CD14-positive monocyte (primary cell): ENCODE measurements around the gene KRTAP2-3. TPM values are rescaled to one million over a fixed set of nuclear protein-coding genes. Genes with fewer than 3 reads are reported as not detected.
"Not testable (repeated sequence)": the region's sequence is repeated elsewhere in the genome, so short reads cannot be mapped to it uniquely, and the experiment has no call there.

Experiments
- DNase-seq, 3 donors: peaks; one replicate each; pipeline ENCODE4 v3.0.0-alpha.2; 2011 to 2022
- H2AFZ ChIP-seq: 2 replicates; pipeline ENCODE4 v1.6.0; 2012; ENCODE audit warnings: mild to moderate bottlenecking, low read depth, low read length, inconsistent platforms; ENCODE audit not compliant: insufficient read depth, poor library complexity, severe bottlenecking
- H3K27ac ChIP-seq, 2 donors: 1 replicate in 1 of 2; 2 replicates in 1 of 2; pipeline ENCODE4 v1.5.1; 2012 to 2013; ENCODE audit warnings: low read length in 2 of 2, control low read depth in 1 of 2, inconsistent platforms in 1 of 2, low read depth in 1 of 2, mild to moderate bottlenecking in 1 of 2
- H3K27me3 ChIP-seq, 2 donors: one replicate each; pipeline versions ENCODE4 v1.6.0 to v1.6.1; 2011 to 2013; ENCODE audit warnings: low read length in 2 of 2; ENCODE audit not compliant: control insufficient read depth in 2 of 2, insufficient read depth in 2 of 2
- H3K36me3 ChIP-seq, 2 donors: replicated peaks in 1 of 2; 1 replicate in 1 of 2; 2 replicates in 1 of 2; pipeline versions ENCODE4 v1.5.1 to v1.6.1; 2012 to 2013; ENCODE audit warnings: low read length in 2 of 2, control low read depth in 1 of 2, inconsistent platforms in 1 of 2, mild to moderate bottlenecking in 1 of 2; ENCODE audit not compliant: insufficient read depth in 2 of 2, control insufficient read depth in 1 of 2
- H3K4me1 ChIP-seq, 2 donors: 1 replicate in 1 of 2; 2 replicates in 1 of 2; pipeline versions ENCODE4 v1.5.1 to v1.6.1; 2012 to 2013; ENCODE audit warnings: low read length in 2 of 2, control low read depth in 1 of 2, inconsistent platforms in 1 of 2, mild to moderate bottlenecking in 1 of 2, moderate library complexity in 1 of 2; ENCODE audit not compliant: insufficient read depth in 2 of 2, control insufficient read depth in 1 of 2
- H3K4me2 ChIP-seq: replicated peaks from 2 replicates; pipeline ENCODE3; 2012; ENCODE audit warnings: low read length, moderate library complexity, mild to moderate bottlenecking; ENCODE audit not compliant: poor library complexity, severe bottlenecking; ENCODE audit errors: extremely low read depth
- H3K4me3 ChIP-seq, 3 experiments: fragments of 200-600 bp in 1 of 3; sonication (generic) in 1 of 3; replicated peaks in 1 of 3; 1 replicate in 2 of 3; 2 replicates in 1 of 3; pipeline ENCODE4 v1.5.1; 2011 to 2013; ENCODE audit warnings: low read length in 3 of 3, mild to moderate bottlenecking in 3 of 3, control low read depth in 2 of 3, low read depth in 2 of 3, inconsistent platforms in 1 of 3, moderate library complexity in 1 of 3
- H3K79me2 ChIP-seq: 2 replicates; pipeline ENCODE4 v1.6.0; 2012; ENCODE audit warnings: mild to moderate bottlenecking, control low read depth, inconsistent platforms, low read length, moderate library complexity; ENCODE audit not compliant: insufficient read depth
- H3K9ac ChIP-seq: 2 replicates; pipeline ENCODE4 v1.6.0; 2017; ENCODE audit warnings: low read length, mild to moderate bottlenecking; ENCODE audit not compliant: insufficient read depth, poor library complexity, severe bottlenecking
- H3K9me3 ChIP-seq, 2 donors: replicated peaks in 1 of 2; 1 replicate in 1 of 2; 2 replicates in 1 of 2; pipeline versions ENCODE4 v1.5.1 to v1.6.1; 2012 to 2013; ENCODE audit warnings: low read length in 2 of 2, control low read depth in 1 of 2; ENCODE audit not compliant: control insufficient read depth in 1 of 2, insufficient read depth in 1 of 2
- H4K20me1 ChIP-seq: 2 replicates; pipeline ENCODE4 v1.6.0; 2012; ENCODE audit warnings: mild to moderate bottlenecking, low read length, control low read depth, moderate library complexity; ENCODE audit not compliant: insufficient read depth
- H3K27ac Mint-ChIP-seq, 7 donors: one replicate each; pipeline ENCODE4 v1.8.0; 2020; ENCODE audit warnings: mild to moderate bottlenecking in 7 of 7, mixed read lengths in 7 of 7, moderate library complexity in 6 of 7, inconsistent platforms in 2 of 7
- H3K27me3 Mint-ChIP-seq, 3 donors: one replicate each; pipeline ENCODE4 v1.8.0; 2021 to 2022; ENCODE audit warnings: low read depth in 3 of 3, mild to moderate bottlenecking in 3 of 3, mixed read lengths in 3 of 3, moderate library complexity in 3 of 3, inconsistent platforms in 1 of 3
- H3K36me3 Mint-ChIP-seq, 2 donors: one replicate each; pipeline ENCODE4 v1.8.0; 2020; ENCODE audit warnings: mixed read lengths in 2 of 2, inconsistent platforms in 1 of 2, mild to moderate bottlenecking in 1 of 2
- H3K4me1 Mint-ChIP-seq: one replicate; pipeline ENCODE4 v1.8.0; 2020; ENCODE audit warnings: mild to moderate bottlenecking, mixed read lengths
- H3K4me3 Mint-ChIP-seq, 2 donors: one replicate each; pipeline ENCODE4 v1.8.0; 2020; ENCODE audit warnings: mild to moderate bottlenecking in 2 of 2, mixed read lengths in 2 of 2, moderate library complexity in 1 of 2
- H3K9me3 Mint-ChIP-seq, 7 donors: one replicate each; pipeline ENCODE4 v1.8.0; 2020 to 2022; ENCODE audit warnings: mixed read lengths in 7 of 7, mild to moderate bottlenecking in 6 of 7, moderate library complexity in 6 of 7, inconsistent platforms in 2 of 7
- CTCF ChIP-seq: fragments of 200-600 bp; IDR thresholded peaks from one replicate; pipeline ENCODE4 v1.8.0; 2022; ENCODE audit warnings: antibody characterized with exemption, mild to moderate bottlenecking
- WGBS: methylation state at CpG from one replicate; pipeline ENCODE4 v1.1.5; 2013; ENCODE audit warnings: missing lambda C conversion rate; ENCODE audit not compliant: insufficient coverage; 5-methylcytosine and 5-hydroxymethylcytosine counted together
- intact Hi-C, 2 donors: fragments of 100-400 bp; cut with micrococcal nuclease; formaldehyde crosslinking; loops; one replicate each; pipeline versions ENCODE4 v1.15.0 to v1.15.1; 2023
- polyA plus RNA-seq, 3 donors: library from polyadenylated mRNA; depleted of rRNA in 1 of 3; unstranded in 2 of 3; stranded (reverse) in 1 of 3; fragments of 300-500 nt in 2 of 3; fragments of >200 nt in 1 of 3; fragmentation: Illumina TruSeq in 2 of 3; gene quantifications; 1 replicate in 2 of 3; 2 replicates in 1 of 3; pipeline ENCODE4 v1.2.3, GENCODE V29; 2012 to 2021

Gene KRTAP2-3
- polyA plus RNA-seq, 3 donors = not detected

GRCh38 chr17:41065829-41066624 is 6.1 kb upstream of the KRTAP2-3 start, which contains the start of gene KRTAP2-4:
Gene KRTAP2-4 (minus strand): TSS chr17:41065879. CDS start chr17:41065845, 34 bp downstream.
- no peak within 1 kb of the TSS for H3K27ac Mint-ChIP-seq
- 77% methylated on average over 3 of the region's 6 CpGs for WGBS
- Histone ChIP-seq H4K20me1 (no peaks in the 10 kb centered on the region), H3K79me2 (no peaks in the 10 kb centered on the region), H3K36me3 (no peaks in the 10 kb centered on the region), H2AFZ (no peak within 1 kb of the TSS), H3K4me3 (no peak within 1 kb of the TSS), H3K4me2 (no peak within 1 kb of the TSS), H3K27me3 (peaks cover 4 to 7% of the 10 kb centered on the region in 2 donors), H3K4me1 (no peaks in the 10 kb centered on the region), H3K9me3 (no peaks in the 10 kb centered on the region), H3K27ac (no peak within 1 kb of the TSS), H3K9ac (no peak within 1 kb of the TSS)
- intact Hi-C loops = no loop called here
- peaks cover 0 to 2% (median 0%) of the 10 kb centered on the region in 7 donors for H3K9me3 Mint-ChIP-seq
- no peak for TF ChIP-seq CTCF
- peaks cover 1 to 8% (median 5%) of the 10 kb centered on the region in 3 donors for H3K27me3 Mint-ChIP-seq
- no peaks in the 10 kb centered on the region for H3K4me1 Mint-ChIP-seq
- DNase-seq = peak in 1 of 3 donors; percentile 26
- H3K4me3 Mint-ChIP-seq = no peak within 1 kb of the TSS
- no peaks in the 10 kb centered on the region for H3K36me3 Mint-ChIP-seq

GRCh38 chr17:41065016-41065689 is 5.2 kb upstream of the KRTAP2-3 start:
- H3K4me3 Mint-ChIP-seq, H3K4me3 ChIP-seq, H3K36me3 ChIP-seq, H3K79me2 ChIP-seq, H3K27ac Mint-ChIP-seq, H3K4me1 Mint-ChIP-seq, H2AFZ ChIP-seq, H3K27ac ChIP-seq, H3K36me3 Mint-ChIP-seq, intact Hi-C loops, H3K4me2 ChIP-seq, H3K4me1 ChIP-seq, H3K9ac ChIP-seq, DNase-seq, H3K9me3 ChIP-seq, H3K9me3 Mint-ChIP-seq, H4K20me1 ChIP-seq: not testable (repeated sequence)
- peaks cover 4 to 15% (median 12%) of the 10 kb centered on the region in 3 donors for H3K27me3 Mint-ChIP-seq
- 94% methylated on average over 2 of the region's 16 CpGs for WGBS
- peaks cover 13 to 15% of the 10 kb centered on the region in 2 donors for H3K27me3 ChIP-seq
